NCI-H1436 (cell line): ENCODE measurements around the gene MIF4GD.

Experiments used
- DNase-seq: peaks from one replicate; lab custom pipeline; 2025; lab: John Stamatoyannopoulos, UW

Gene MIF4GD

GRCh38 chr17:75232786-75233185 lies 38.2 kb downstream of the MIF4GD start:
- no peak for DNase-seq

- DNase-seq: no peak
Observed at GRCh38 chr17:75231741-75232464, 39.1 kb downstream of the MIF4GD start.

- no peak for DNase-seq
Observed at GRCh38 chr17:75231071-75231470, 40.0 kb downstream of the MIF4GD start.

- no peak for DNase-seq
Observed at GRCh38 chr17:75228847-75229246, 42.2 kb downstream of the MIF4GD start.

- DNase-seq: no peak
Observed at GRCh38 chr17:75228305-75228704, 42.7 kb downstream of the MIF4GD start.

- no peak for DNase-seq
Observed at GRCh38 chr17:75227729-75228128, 43.3 kb downstream of the MIF4GD start.

GRCh38 chr17:75225016-75225415 lies 46.0 kb downstream of the MIF4GD start:
- DNase-seq: no peak

- no peak for DNase-seq
Observed at GRCh38 chr17:75219815-75220214, 51.2 kb downstream of the MIF4GD start.

- no peak for DNase-seq
Observed at GRCh38 chr17:75218131-75218530, 52.9 kb downstream of the MIF4GD start.
